HepG2 (cell line): ENCODE measurements around the gene PSRC1. TPM values are rescaled to one million over a fixed set of nuclear protein-coding genes. Genes with fewer than 3 reads are reported as not detected.

Experiments
- ATAC-seq: fragments of 200-7000 bp; cut with Tn5 transposase; 3 replicates; pipeline ENCODE4 v1.9.1; 2020; ENCODE audit warnings: mild to moderate bottlenecking, moderate library complexity
- BruUV-seq: library from RNA; stranded (reverse); fragments of 400-500 nt; replicated peaks from 2 replicates; lab custom pipeline; 2021; lab: Mats Ljungman, UMichigan
- CTCF ChIA-PET: fragments of 300-600 bp; formaldehyde crosslinking; extraction: SDS; loops from one replicate; lab custom pipeline; 2021; ENCODE audit warnings: low total read pairs, inconsistent platforms, low intra/inter-chr PET ratio; lab: Yijun Ruan, JAX
- POLR2A ChIA-PET: fragments of 350-600 bp; sonication (Branson Sonifier 250); formaldehyde crosslinking; loops from one replicate; lab custom pipeline; 2020; ENCODE audit warnings: antibody characterized with exemption, inconsistent platforms; lab: Yijun Ruan, JAX
- DNase-seq: peaks from one replicate; pipeline ENCODE4 v3.0.0-alpha.2; 2015; ENCODE audit warnings: low spot score
- FAIRE-seq: peaks from 3 replicates; lab custom pipeline; 2011; peaks lifted over from hg19 to GRCh38; lab: Jason Lieb, UNC
- H2AFZ ChIP-seq: one replicate; pipeline ENCODE4 v1.6.1; 2011; ENCODE audit warnings: low read length, inconsistent platforms
- H3K27ac ChIP-seq: fragments of 300-600 bp; 3 replicates; pipeline ENCODE4 v1.8.0; 2011; ENCODE audit warnings: mixed run types, mild to moderate bottlenecking, mixed read lengths, low read length, inconsistent platforms; ENCODE audit not compliant: insufficient read depth; ENCODE audit errors: extremely low read length
- H3K27me3 ChIP-seq, 2 experiments: fragments of 200-600 bp in 1 of 2; 2 replicates in 1 of 2; 3 replicates in 1 of 2; pipeline versions ENCODE4 v1.6.0 to v1.8.0; 2011; ENCODE audit warnings: low read length in 2 of 2, mild to moderate bottlenecking in 2 of 2, moderate library complexity in 2 of 2, inconsistent platforms in 1 of 2; ENCODE audit not compliant: insufficient read depth in 2 of 2, control insufficient read depth in 1 of 2
- H3K36me3 ChIP-seq, 2 experiments: fragments of 200-600 bp in 1 of 2; replicated peaks in 1 of 2; 2 replicates in 1 of 2; 3 replicates in 1 of 2; pipeline versions ENCODE4 v1.5.1 to v1.8.0; 2011; ENCODE audit warnings: low read length in 2 of 2, inconsistent platforms in 1 of 2; ENCODE audit not compliant: insufficient read depth in 2 of 2, control insufficient read depth in 1 of 2
- H3K4me1 ChIP-seq: 2 replicates; pipeline ENCODE4 v1.5.1; 2012; ENCODE audit warnings: low read length, inconsistent platforms; ENCODE audit not compliant: insufficient read depth
- H3K4me2 ChIP-seq: 2 replicates; pipeline ENCODE4 v1.6.0; 2011; ENCODE audit warnings: low read depth, low read length, inconsistent platforms
- H3K4me3 ChIP-seq, 3 experiments: fragments of 200-600 bp in 1 of 3; sonication (generic), shearing (Covaris generic) in 1 of 3; replicated peaks in 1 of 3; 2 replicates each; pipeline ENCODE4 v1.5.1; 2011 to 2016; ENCODE audit warnings: low read length in 3 of 3, inconsistent platforms in 2 of 3, low read depth in 2 of 3, mild to moderate bottlenecking in 2 of 3, control low read depth in 1 of 3, mixed read lengths in 1 of 3; ENCODE audit not compliant: insufficient read depth in 1 of 3
- H3K79me2 ChIP-seq: one replicate; pipeline ENCODE4 v1.6.1; 2011; ENCODE audit warnings: low read length, inconsistent platforms; ENCODE audit not compliant: insufficient read depth
- H3K9ac ChIP-seq: 2 replicates; pipeline ENCODE4 v1.6.0; 2011; ENCODE audit warnings: mild to moderate bottlenecking, low read depth, low read length, inconsistent platforms; ENCODE audit not compliant: insufficient read depth
- H3K9me3 ChIP-seq: 2 replicates; pipeline ENCODE4 v1.5.1; 2012; ENCODE audit warnings: mild to moderate bottlenecking, low read length
- H4K20me1 ChIP-seq: 2 replicates; pipeline ENCODE4 v1.6.0; 2011; ENCODE audit warnings: inconsistent platforms, mild to moderate bottlenecking, low read length, moderate library complexity; ENCODE audit not compliant: insufficient read depth
- CEBPZ ChIP-seq: IDR thresholded peaks from 2 replicates; pipeline ENCODE4 v1.6.1; 2012; ENCODE audit warnings: low read length, improper control_type of control experiment
- ERF ChIP-seq: IDR thresholded peaks from 2 replicates; pipeline ENCODE4 v1.6.1; 2018; ENCODE audit warnings: missing biosample characterization, missing genetic modification reagents
- MXD4 ChIP-seq: IDR thresholded peaks from 2 replicates; pipeline ENCODE4 v1.6.1; 2016; ENCODE audit warnings: mild to moderate bottlenecking, missing biosample characterization, missing genetic modification reagents
- NCOR1 ChIP-seq: fragments of 200-600 bp; sonication (generic); IDR thresholded peaks from 2 replicates; pipeline ENCODE4 v1.7.0; 2017; ENCODE audit warnings: antibody characterized with exemption, low read length, borderline replicate concordance
- NFYC ChIP-seq: IDR thresholded peaks from 2 replicates; pipeline ENCODE4 v1.6.1; 2016; ENCODE audit warnings: missing genetic modification reagents, missing compliant biosample characterization
- RBM39 ChIP-seq: fragments of 200-400 bp; formaldehyde crosslinking; IDR thresholded peaks from one replicate; pipeline ENCODE4 v1.6.1; 2018; ENCODE audit warnings: antibody characterized with exemption, mild to moderate bottlenecking, low read depth, low read length; ENCODE audit not compliant: poor library complexity, severe bottlenecking
- SIX4 ChIP-seq: sonication (generic); formaldehyde crosslinking; IDR thresholded peaks from 2 replicates; pipeline ENCODE4 v1.4.0; 2020; ENCODE audit warnings: missing genetic modification reagents
- SSRP1 ChIP-seq: IDR thresholded peaks from 2 replicates; pipeline ENCODE4 v1.6.1; 2016; ENCODE audit warnings: control low read depth
- TCF12 ChIP-seq, 2 experiments: fragments of 450-650 bp in 1 of 2; sonication (generic) in 1 of 2; formaldehyde crosslinking in 1 of 2; IDR thresholded peaks; 2 replicates each; pipeline versions ENCODE4 v1.6.1 to v1.8.0; 2017 to 2022; ENCODE audit warnings: antibody characterized with exemption in 1 of 2, mild to moderate bottlenecking in 1 of 2, missing genetic modification reagents in 1 of 2, moderate library complexity in 1 of 2
- ZBTB3 ChIP-seq: sonication (generic); formaldehyde crosslinking; IDR thresholded peaks from 2 replicates; pipeline ENCODE4 v1.4.0; 2020; ENCODE audit warnings: low read depth, mild to moderate bottlenecking, moderate library complexity, missing genetic modification reagents, borderline replicate concordance
- ZHX1 ChIP-seq: sonication (generic); formaldehyde crosslinking; IDR thresholded peaks from 2 replicates; pipeline ENCODE4 v1.8.1; 2022; ENCODE audit warnings: low read depth, mild to moderate bottlenecking, missing genetic modification reagents
- ZHX2 ChIP-seq, 2 experiments: sonication (generic) in 1 of 2; formaldehyde crosslinking in 1 of 2; IDR thresholded peaks; 2 replicates each; pipeline versions ENCODE4 v1.6.1 to v1.9.0; 2014 to 2022; ENCODE audit warnings: antibody characterized with exemption in 1 of 2, borderline replicate concordance in 1 of 2, inconsistent platforms in 1 of 2, low read depth in 1 of 2, missing genetic modification reagents in 1 of 2
- WGBS: methylation state at CpG from one replicate; pipeline ENCODE4 v1.1.6; 2017; ENCODE audit warnings: low lambda C conversion rate; 5-methylcytosine and 5-hydroxymethylcytosine counted together
- in situ Hi-C: cut with HindIII; loops from 2 replicates; pipeline ENCODE4 v1.10.0; 2017; ENCODE audit warnings: low pct_unique_long_range_greater_than_20kb; ENCODE audit not compliant: extremely low pct_ligation_motif_present
- intact Hi-C: fragments of 100-400 bp; cut with micrococcal nuclease; formaldehyde crosslinking; loops from one replicate; pipeline ENCODE4 v1.10.0; 2022; ENCODE audit not compliant: unreplicated experiment
- polyA plus RNA-seq, 8 experiments: library from polyadenylated mRNA; depleted of rRNA in 3 of 8; stranded (reverse) in 7 of 8; unstranded in 1 of 8; fragments of >200 nt; fragmentation: Illumina TruSeq in 4 of 8; extraction: Trizol in 4 of 8; gene quantifications; 2 replicates each; pipeline versions ENCODE4 v1.2.1 to v1.2.3, GENCODE V29; 2011 to 2016; ENCODE audit warnings: low read depth in 4 of 8, missing spikeins in 1 of 8, mixed read lengths in 1 of 8; ENCODE audit not compliant: insufficient read depth in 1 of 8
- total RNA-seq, 5 experiments: library from RNA; depleted of rRNA; stranded (reverse); fragments of >200 nt; fragmentation: Illumina TruSeq; extraction: Trizol; gene quantifications; 2 replicates each; pipeline ENCODE4 v1.2.3, GENCODE V29; 2016; ENCODE audit warnings: low read depth in 1 of 5

Gene PSRC1
- total and polyA plus RNA-seq, 2 of the 13 experiments (the other 11 are each of a cell fraction or from before 2014, with no cell fraction given): 28.6 to 30.3 TPM

- Histone ChIP-seq H3K9me3 (no peaks in the 10 kb centered on the region), H4K20me1 (no peaks in the 10 kb centered on the region), H3K27me3 (peaks cover 4 to 28% of the 10 kb centered on the region in 2 experiments; a peak in 4 of 5 replicates), H3K27ac (no peak overlapping the region), H3K9ac (no peak overlapping the region), H3K36me3 (no peaks in the 10 kb centered on the region; a peak in 1 of 5 replicates), H3K4me1 (peaks cover 28% of the 10 kb centered on the region), H3K4me2 (peak overlapping the region; percentile 75), H3K4me3 (peak overlapping the region in 1 of 3 experiments; percentile 55; a peak in 1 of 6 replicates), H2AFZ (no peak overlapping the region), H3K79me2 (no peaks in the 10 kb centered on the region)
- intact Hi-C loops (no loop called here), in situ Hi-C loops (no loop called here)
- ChIA-PET POLR2A (interaction anchor here (1.0 kb wide), 2 partner anchors 8 to 9 kb away, joined by 3 read pairs; no protein-coding TSS in a partner anchor), CTCF (interaction anchor here (1.8 kb wide), 1 partner anchor 16 kb away, joined by 5 read pairs; no protein-coding TSS in a partner anchor)
- no TSS peak for BruUV-seq
- DNase-seq (no peak), FAIRE-seq (no peak), ATAC-seq (peak; percentile 5; the same call in 2 of the 3 replicates)
- WGBS: 51% methylated on average over 7 of the region's 7 CpGs
- TF ChIP-seq TCF12 (IDR thresholded peaks at IDR 0.05) (no peak), TCF12 (CRISPR knock-in tag; IDR thresholded peaks at IDR 0.05) (no peak), ZHX2 (IDR thresholded peaks at IDR 0.05; ENCODE audit: low read depth) (no peak), ZHX2 (CRISPR knock-in tag; IDR thresholded peaks at IDR 0.05; ENCODE audit: borderline replicate concordance) (no peak), ERF (CRISPR knock-in tag) (no peak), ZBTB3 (CRISPR knock-in tag) (no peak), NFYC (no peak), SSRP1 (CRISPR knock-in tag) (no peak), RBM39 (no peak), SIX4 (no peak), NCOR1 (no peak), CEBPZ (no peak), MXD4 (no peak), ZHX1 (CRISPR knock-in tag) (no peak)
Measured at GRCh38 chr1:109248444-109248796, 34.5 kb downstream of the PSRC1 start.
